GM21381 (cell line): Measurements from ENCODE around the gene RPTOR.

Source experiments
- ATAC-seq: cut with Tn5 transposase; IDR thresholded peaks from one replicate; pipeline ENCODE4 v1.9.1; 2021; ENCODE audit warnings: mild to moderate bottlenecking, moderate library complexity; ENCODE audit not compliant: unreplicated experiment

Gene RPTOR

DNA sequence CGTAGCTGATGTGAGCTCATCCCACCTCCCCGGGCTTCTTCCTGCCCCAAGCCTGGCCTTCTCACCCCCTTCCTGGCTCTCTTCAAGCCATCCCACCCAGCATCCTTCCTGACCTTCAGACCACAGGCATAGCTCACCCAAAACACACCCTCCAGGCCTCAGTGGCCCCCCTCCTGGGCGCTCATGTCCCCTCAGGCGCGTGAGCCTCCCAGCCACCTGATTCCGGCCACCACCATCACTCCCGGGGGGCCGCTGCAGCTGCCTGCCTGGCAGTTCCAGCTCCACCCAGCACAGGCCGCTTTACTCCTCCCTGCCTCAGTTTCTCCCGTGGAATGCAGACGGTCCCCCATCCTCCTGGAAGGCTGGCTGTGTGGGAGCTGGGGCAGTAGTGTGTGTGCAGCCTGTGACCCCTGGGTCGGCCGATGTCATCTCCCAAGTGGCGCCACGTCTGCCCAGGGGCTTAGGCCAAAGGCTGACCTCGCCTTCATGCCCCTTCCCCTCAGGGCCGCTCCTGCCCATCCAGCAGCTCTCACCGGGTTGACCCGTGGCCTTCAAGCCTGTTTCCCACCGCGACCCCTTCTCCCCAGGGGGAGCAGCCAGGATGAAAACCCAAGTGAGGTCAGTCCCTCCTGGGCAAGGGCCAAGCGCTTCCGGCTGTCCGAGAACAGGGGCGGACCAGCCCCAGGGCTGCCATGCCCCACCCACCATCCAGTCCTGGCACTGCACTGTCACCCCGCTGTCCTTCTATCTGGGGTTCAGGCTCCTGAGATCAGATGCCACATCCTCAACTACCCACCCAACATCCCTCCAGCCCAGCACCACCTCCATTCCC, 435.1 kb downstream of the RPTOR start:
- ATAC-seq: no peak

DNA sequence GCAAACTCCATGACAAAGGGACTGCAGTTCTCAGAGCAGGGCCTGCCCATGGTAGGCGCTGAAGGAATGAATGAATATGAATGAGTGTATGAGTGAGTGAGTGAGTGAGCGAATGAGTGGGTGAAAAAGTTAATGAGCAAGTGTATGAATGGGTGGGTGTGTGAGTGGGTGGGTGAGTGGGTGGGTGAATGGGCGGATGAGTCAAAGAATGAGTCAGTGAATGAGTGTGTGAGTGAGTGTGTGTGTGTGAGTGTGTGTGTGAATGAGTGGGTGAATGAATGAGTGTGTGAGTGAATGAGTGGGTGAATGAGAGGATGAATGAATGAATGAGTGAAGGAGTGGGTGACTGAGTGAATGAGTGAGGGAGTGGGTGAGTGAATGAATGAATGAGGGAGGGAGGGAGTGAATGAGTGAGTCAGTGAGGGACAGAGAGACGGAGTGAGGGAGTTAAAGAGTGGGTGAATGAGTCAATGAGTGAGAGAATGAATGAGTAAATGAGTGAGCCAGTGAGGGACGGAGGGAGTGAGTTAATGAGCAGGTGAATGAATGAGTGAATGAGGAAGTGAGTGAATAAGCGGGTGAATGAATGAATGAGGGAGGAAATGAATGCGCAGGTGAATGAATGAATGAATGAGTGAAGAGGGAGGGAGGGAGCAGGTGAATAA, 435.9 kb downstream of the RPTOR start:
- ATAC-seq: no peak

DNA sequence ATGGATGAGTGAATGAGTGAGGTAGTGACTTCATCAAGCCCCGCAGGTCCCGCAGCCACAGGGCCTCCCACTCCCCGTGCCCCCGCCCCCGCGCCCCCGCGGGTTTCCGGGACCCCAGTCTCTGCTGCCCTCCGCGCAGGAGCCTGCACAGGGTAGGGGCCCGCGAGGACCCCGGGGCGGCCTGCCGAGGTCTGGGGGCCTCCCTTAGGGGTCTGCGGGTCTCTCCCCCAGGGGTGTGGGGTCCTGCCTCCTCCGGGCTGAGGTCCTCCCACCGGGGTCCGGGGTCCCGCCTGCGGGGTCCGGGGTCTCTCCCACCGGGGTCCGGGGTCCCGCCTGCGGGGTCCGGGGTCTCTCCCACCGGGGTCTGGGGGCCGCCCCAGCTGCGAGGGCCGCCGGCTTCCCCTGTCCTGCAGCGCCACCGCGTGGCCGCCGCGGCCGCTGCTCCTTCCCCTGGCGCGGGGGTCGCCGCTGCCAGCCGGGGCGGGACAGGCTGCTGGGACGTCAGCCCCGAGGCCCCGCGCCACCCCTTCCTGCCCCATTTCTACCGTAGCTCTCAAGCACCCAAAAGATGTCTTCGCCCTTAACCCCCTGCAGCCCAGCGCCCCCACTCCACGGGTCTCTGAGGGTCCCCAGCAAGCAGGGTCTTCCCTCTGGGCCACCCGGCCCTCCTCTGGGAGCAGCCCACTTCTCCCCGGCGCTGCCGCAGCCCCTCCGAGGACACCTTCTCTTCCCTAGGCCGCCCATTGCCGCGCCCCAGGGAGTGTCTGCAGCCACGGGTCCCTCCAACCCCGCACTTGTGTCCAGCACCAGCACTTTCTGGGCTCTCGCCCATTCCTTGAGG, 436.6 kb downstream of the RPTOR start:
- no peak for ATAC-seq

GRCh38 chr17:80981929-80982425, 437.3 kb downstream of the RPTOR start:
- ATAC-seq: no peak

DNA sequence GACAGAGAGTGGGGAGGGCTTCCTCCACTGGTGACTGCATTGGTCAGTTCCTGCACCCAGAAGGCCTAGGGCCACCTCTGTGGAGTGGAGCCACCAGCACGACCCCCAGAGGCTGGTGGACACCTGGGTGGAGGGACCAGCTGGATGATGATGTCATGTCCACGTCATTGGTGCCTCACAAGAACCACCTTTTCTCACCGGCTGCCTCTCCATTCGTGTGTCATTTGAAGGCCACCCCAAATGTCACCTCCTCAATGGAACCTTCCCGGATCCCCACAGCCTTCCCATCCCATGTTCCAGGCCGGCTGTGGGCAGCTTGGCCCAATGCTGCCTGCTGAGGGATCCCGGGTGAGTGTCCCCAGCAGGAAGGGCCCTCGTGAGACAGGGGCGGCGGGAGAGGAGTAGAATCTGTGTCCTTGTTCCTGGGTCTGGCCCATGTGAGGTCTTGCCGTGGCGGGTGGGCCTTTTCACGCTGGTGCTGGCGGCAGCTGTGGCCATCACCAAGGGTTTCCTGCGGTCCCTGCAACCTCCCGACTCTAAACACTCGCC, 437.9 kb downstream of the RPTOR start:
- no peak for ATAC-seq

DNA sequence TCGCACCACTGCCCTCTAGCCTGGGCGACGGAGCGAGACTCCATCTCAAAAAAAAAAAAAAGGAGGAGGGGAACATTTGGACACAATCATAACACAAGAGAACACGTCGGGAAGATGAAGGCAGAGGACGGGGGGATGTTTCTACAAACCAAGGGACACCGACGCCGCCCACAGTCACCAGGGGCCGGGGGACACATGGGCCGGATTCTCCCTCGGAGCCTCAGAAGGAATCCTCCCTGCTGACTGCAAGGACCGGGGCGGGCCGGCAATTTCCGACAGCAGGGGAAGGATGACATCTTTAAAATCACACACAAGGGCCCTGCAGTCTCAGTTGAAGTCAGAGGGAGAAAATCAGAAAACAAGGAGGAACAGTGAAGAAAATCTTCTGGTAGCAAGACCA, 438.9 kb downstream of the RPTOR start:
- no peak for ATAC-seq

DNA sequence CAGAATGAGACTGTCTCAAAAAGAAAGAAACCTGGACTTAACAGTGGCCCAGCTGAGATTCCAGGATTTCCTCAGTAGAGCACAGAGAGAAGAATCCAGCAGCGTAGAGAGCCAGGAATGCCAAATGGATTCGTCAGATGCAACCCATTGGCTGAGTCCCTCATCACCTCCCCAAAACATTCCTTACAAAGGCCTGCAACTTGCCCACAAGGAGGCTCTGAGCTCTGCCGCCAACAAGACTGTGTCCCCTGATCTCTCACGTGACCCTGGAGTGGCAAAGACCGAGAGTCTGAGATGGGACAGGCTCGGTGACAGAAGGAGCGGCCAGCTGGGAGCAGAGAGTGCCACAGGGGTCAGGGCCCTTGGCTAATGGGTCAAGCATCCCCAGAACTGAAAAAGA, 440.1 kb downstream of the RPTOR start:
- ATAC-seq: no peak

- ATAC-seq: no peak
Measured at GRCh38 chr17:80986046-80986445, 441.4 kb downstream of the RPTOR start.

DNA sequence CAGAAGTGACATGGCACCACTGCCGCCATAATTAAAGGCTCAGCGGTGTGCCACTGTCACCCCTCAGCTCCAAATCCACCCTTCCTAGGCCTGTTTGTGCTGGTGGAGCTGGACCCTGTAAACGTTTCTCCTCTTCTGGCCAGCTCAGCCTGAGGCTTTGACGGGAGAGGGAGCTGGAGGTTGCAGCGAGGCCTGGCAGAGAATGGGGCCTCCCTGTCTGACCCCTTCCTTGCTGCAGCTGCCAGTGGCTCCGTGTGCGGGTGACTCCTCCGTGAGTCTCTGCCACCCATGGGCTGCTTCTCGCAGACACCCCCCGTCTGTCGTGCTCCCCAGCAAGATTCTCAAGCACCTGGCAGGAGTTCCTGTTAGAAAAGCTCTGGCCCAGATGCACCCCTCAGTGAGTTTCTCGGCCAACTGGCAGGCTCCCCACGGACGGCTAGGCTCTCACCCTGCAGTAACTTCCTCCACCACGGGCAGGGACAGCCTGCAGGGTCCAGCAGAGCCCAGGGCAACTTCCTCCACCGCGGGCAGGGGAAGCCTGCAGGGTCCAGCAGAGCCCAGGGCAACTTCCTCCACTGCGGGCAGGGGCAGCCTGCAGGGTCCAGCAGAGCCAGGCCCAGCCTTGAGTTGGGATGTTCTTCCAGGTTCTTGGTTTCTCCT, 442.3 kb downstream of the RPTOR start:
- ATAC-seq: no peak

GRCh38 chr17:80987941-80988461, 443.4 kb downstream of the RPTOR start:
- no peak for ATAC-seq

GRCh38 chr17:80989586-80989913, 444.9 kb downstream of the RPTOR start:
- no peak for ATAC-seq

DNA sequence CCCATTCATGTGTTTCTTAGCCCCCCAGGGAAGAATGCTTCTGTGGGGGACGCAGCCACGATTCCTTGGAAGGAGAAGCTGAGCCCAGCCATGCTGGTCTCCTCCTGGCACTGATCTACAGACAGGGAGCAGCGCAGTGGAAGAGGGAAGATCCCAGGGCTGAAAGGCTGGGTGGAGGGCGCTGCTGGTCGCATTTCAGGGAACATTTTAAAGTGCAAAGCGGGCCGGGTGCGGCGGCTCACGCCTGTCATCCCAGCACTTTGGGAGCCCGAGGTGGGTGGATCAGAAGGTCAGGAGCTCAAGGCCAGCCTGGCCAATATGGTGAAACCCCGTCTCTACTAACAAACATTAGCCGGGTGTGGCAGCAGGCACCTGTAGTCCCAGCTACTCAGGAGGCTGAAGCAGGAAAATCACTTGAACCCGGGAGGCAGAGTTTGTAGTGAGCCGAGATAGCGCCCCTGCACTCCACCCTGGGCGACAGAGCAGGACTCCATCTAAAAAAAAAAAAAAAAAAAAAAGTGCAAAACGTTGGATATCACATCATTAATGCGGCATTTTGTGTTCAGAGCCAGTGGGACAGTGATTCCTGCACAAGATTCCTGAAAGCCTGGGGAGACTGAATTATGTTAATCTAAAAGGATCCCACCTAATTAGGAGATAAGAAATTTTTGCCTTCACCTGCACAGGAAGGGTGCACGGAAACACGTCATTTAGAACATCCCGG, 446.4 kb downstream of the RPTOR start:
- no peak for ATAC-seq

- ATAC-seq: peak; percentile 77
Measured at GRCh38 chr17:80991645-80992076, 447.0 kb downstream of the RPTOR start, which contains the start of gene CHMP6. Gene CHMP6, plus strand, starts transcription at chr17:80991841. Its CDS starts 78 bp downstream, at chr17:80991919.

- ATAC-seq: peak; percentile 25
Measured at GRCh38 chr17:80992077-80992947, 447.7 kb downstream of the RPTOR start.

DNA sequence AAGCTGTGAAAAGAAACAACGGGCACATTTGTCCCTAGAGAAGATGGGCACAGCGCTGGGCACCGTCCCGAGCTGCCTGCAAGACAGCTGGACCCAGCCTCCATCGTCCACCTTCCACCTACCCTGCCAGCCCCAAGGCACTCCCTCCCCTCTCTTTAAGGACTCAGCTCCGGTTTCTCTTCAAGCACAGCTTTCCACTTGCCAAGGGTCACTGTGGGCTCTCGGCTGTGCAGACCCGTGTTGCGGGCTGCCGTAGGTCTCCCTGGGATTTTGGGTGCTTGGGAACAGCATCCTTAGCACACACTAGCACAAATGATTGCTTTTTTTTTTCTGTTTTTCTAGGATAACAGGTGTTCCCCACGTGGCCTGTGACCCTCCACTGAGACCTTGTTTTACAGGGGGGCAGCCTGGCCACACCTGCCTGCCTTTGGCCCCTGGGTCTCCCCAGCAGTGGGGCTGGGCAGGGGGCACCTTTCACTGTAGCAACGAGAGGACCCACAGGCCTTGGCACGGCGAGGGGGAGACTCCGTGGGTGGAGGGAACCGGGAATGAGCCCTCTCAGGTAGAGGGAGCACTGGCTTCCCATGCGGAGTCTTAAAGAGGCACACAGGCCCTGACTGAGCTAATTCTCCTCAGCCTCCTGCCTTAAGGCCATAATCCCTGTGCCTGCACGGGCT, 448.4 kb downstream of the RPTOR start:
- no peak for ATAC-seq

DNA sequence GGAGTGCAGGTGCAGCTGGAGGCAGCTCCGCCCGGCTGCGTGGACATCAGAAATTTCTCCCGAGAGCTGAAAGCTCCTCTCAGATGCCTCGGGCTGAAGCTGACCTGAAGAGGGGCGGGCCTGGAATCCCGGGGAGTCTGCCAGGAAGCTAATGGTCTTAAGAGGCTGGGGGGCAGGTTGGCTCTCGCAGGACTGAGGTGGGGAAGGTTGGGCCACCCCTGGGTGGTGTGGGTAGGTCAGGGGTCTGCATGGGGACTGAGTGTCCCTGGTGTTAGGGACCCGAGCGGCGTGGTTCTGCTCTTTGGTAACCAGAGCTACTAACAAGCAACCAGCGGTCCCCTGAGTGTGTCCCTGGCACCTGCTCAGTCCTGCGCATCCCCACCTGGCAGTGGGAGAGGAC, 450.5 kb downstream of the RPTOR start:
- no peak for ATAC-seq

- ATAC-seq: no peak
Measured at GRCh38 chr17:80996422-80997305, 452.0 kb downstream of the RPTOR start.
